Choroid plexus epithelial cell (primary cell): ENCODE data around the gene CFAP299.
"Not testable (repeated sequence)": the region's sequence is repeated elsewhere in the genome, so short reads cannot be mapped to it uniquely, and the experiment has no call there.

Source experiments
- DNase-seq: peaks from one replicate; pipeline ENCODE4 v3.0.0-alpha.2; 2010; ENCODE audit warnings: low read depth
- H3K4me3 ChIP-seq: 2 replicates; pipeline ENCODE4 v1.5.1; 2011; ENCODE audit warnings: low read depth, mild to moderate bottlenecking, control low read depth, low read length, moderate library complexity
- TF ChIP-seq, protein P1 (sequence below): conservative IDR thresholded peaks from 2 replicates; pipeline ENCODE4 v1.5.1; 2011; ENCODE audit warnings: low read depth, mild to moderate bottlenecking, control low read depth, inconsistent platforms, low read length, moderate library complexity

CFAP299 gene

DNA sequence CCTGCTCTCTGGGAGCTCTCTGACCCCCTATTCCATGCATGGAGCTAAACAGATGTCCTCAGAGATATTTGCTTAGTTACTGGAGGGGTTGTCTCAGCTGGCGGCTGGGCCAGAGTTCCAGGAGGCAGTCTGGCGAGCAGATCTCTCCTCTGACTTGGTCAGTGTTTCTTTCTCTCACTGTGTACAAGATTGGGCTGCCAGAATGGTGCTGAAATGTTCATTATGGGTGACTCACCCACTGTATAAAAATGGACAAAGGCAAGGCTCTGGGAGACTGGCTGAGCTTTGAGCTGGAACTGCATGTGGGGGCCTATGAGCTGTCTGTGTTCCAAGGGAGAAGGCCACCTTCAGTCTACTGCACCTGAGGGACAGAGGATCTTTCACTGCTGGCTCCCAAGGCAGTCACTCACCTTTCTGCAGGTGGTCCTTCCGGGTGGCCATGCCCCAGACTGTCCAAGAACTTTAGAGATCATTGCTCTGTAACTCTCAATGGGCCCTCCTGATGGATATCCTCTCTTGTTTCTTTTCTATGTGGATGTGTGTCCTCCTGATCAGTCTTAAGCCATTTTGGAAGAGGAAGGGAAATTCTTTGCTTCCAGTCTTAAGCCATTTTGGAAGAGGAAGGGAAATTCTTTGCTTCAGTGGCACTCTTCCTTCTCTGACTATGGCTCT lies 88.2 kb downstream of the CFAP299 start:
- DNase-seq, result no peak
- TF ChIP-seq, protein P1, sequence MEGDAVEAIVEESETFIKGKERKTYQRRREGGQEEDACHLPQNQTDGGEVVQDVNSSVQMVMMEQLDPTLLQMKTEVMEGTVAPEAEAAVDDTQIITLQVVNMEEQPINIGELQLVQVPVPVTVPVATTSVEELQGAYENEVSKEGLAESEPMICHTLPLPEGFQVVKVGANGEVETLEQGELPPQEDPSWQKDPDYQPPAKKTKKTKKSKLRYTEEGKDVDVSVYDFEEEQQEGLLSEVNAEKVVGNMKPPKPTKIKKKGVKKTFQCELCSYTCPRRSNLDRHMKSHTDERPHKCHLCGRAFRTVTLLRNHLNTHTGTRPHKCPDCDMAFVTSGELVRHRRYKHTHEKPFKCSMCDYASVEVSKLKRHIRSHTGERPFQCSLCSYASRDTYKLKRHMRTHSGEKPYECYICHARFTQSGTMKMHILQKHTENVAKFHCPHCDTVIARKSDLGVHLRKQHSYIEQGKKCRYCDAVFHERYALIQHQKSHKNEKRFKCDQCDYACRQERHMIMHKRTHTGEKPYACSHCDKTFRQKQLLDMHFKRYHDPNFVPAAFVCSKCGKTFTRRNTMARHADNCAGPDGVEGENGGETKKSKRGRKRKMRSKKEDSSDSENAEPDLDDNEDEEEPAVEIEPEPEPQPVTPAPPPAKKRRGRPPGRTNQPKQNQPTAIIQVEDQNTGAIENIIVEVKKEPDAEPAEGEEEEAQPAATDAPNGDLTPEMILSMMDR, result no peak
- no peak overlapping the region for H3K4me3 ChIP-seq

DNA sequence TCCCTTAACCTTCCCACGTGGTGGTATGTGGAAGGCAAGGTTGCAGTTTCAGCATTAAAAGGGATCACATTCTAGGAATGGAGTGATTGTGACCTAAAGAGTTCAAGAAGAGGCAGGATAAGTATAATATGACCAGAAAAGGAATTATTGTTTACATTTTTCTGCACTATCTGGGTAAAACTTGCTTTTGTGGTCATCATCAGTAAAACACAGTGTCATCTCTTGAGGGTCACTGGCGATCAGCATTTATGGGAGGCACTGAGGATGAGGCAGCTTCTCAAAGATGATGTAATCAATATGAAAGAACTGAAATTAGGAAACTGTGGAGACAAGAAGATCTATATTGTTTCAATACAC lies 88.7 kb downstream of the CFAP299 start:
- no peak overlapping the region for H3K4me3 ChIP-seq
- TF ChIP-seq, protein P1, result no peak
- DNase-seq, result no peak

GRCh38 chr4:80425124-80426100 lies 89.9 kb downstream of the CFAP299 start:
- TF ChIP-seq, protein P1, result no peak
- no peak overlapping the region for H3K4me3 ChIP-seq
- no peak for DNase-seq

GRCh38 chr4:80431203-80431965 lies 95.9 kb downstream of the CFAP299 start:
- no peak overlapping the region for H3K4me3 ChIP-seq
- TF ChIP-seq, protein P1, result no peak
- no peak for DNase-seq

DNA sequence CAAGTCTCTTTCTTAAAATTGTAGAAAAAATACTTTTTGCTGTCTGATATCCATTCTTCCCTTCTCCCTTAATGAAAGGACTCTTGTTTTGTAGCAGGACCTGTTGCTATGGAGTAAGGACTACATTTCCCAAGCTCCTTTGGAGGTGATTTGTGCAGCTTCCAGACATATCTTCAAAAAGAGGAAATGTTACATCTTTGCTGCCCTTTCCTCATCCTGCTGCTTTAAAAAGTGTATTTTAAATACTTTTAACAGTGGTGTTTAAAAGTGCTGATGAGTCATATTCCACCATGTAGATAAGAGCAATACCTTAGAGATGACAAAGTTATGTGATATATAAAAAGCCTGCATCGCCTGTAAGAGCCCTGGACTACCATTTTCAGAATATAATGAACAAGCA lies 98.7 kb downstream of the CFAP299 start:
- TF ChIP-seq, protein P1, result no peak
- no peak overlapping the region for H3K4me3 ChIP-seq
- peak; percentile 16 for DNase-seq

- no peak overlapping the region for H3K4me3 ChIP-seq
- DNase-seq, result no peak
- TF ChIP-seq, protein P1, result no peak
Measured at GRCh38 chr4:80438016-80438415, 102.5 kb downstream of the CFAP299 start.

DNA sequence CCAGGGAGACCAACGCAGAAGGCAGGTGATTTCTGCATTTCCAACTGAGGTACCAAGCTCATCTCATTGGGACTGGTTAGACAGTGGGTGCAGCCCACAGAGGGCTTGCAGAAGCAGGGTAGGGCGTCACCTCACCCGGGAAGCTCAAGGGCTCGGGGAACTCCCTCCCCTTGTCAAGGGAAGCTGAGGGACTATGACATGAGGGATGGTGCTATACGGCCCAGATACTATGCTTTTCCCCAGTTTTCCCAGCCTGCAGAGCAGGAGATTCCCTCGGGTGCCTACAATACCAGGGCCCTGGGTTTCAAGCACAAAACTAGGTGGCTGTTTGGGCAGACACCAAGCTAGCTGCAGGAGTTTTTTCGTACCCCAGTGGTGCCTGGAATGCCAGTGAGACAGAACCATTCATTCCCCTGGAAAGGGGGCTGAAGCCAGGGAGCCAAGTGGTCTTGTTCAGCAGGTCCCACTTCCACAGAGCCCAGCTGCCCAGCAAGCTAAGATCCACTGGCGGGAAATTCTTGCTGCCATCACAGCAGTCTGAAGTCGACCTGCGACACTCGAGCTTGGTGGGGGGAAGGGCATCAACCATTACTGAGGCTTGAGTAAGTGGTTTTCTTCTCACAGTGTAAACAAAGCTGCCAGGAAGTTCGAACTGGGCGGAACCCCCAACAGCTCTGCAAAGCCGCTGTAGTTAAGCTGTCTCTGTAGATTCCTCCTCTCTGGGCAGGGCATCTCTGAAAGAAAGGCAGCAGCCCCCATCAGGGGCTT lies 103.9 kb downstream of the CFAP299 start:
- H3K4me3 ChIP-seq, result not testable (repeated sequence)
- peak; percentile 5 for DNase-seq
